A549 (cell line): ENCODE results near the gene GPR55. TPM values are rescaled to one million over a fixed set of nuclear protein-coding genes. Genes with fewer than 3 reads are reported as not detected.

Experiments used
- ATAC-seq, 2 experiments: fragments of 200-7000 bp in 1 of 2; fragments of >200 bp in 1 of 2; cut with Nextera tagmentation in 1 of 2; cut with Tn5 transposase in 1 of 2; 3 replicates each; pipeline versions ENCODE4 v1.8.0 to v1.9.1; 2018 to 2020; ENCODE audit warnings: mild to moderate bottlenecking in 1 of 2, moderate library complexity in 1 of 2
- CTCF ChIA-PET: fragments of 300-600 bp; sonication (Branson Sonifier 250); formaldehyde crosslinking; extraction: SDS; loops from one replicate; lab custom pipeline; 2021; ENCODE audit warnings: antibody characterized with exemption, inconsistent platforms; lab: Yijun Ruan, JAX
- POLR2A ChIA-PET: fragments of 350-600 bp; formaldehyde crosslinking; extraction: SDS; loops from one replicate; lab custom pipeline; 2021; ENCODE audit warnings: antibody characterized with exemption, inconsistent platforms; lab: Yijun Ruan, JAX
- DNase-seq, 2 experiments: peaks; one replicate each; pipeline versions ENCODE4 v3.0.0 to v3.0.0-alpha.2; 2011 to 2016; ENCODE audit warnings: low read depth in 1 of 2, low spot score in 1 of 2
- FAIRE-seq: peaks from 2 replicates; lab custom pipeline; 2011; peaks lifted over from hg19 to GRCh38; lab: Jason Lieb, UNC
- H3K27ac ChIP-seq, 2 experiments: fragments of >200 bp; sonication (Bioruptor Twin); formaldehyde crosslinking; 3 replicates each; pipeline ENCODE4 v1.5.1; 2016 to 2017
- H3K4me1 ChIP-seq: fragments of >200 bp; sonication (Bioruptor Twin); formaldehyde crosslinking; 3 replicates; pipeline ENCODE4 v1.6.1; 2016
- H3K4me2 ChIP-seq: fragments of >200 bp; sonication (Bioruptor Twin); formaldehyde crosslinking; 3 replicates; pipeline ENCODE4 v1.6.1; 2016
- H3K4me3 ChIP-seq: fragments of >200 bp; sonication (Bioruptor Twin); formaldehyde crosslinking; 3 replicates; pipeline ENCODE4 v1.5.1; 2016
- H3K9me3 ChIP-seq: fragments of >200 bp; sonication (Bioruptor Twin); formaldehyde crosslinking; 3 replicates; pipeline ENCODE4 v1.6.1; 2016
- CHD4 ChIP-seq: fragments of 200-600 bp; sonication (generic); IDR thresholded peaks from 2 replicates; pipeline ENCODE4 v1.6.1; 2016; ENCODE audit warnings: antibody characterized with exemption, mild to moderate bottlenecking, borderline replicate concordance
- EHMT2 ChIP-seq: fragments of 200-600 bp; sonication (generic); IDR thresholded peaks from 2 replicates; pipeline ENCODE4 v1.6.1; 2016; ENCODE audit warnings: antibody characterized with exemption, low read depth, mild to moderate bottlenecking, moderate library complexity
- EP300 ChIP-seq, 2 experiments: fragments of >200 bp; sonication (Bioruptor Twin); formaldehyde crosslinking; IDR thresholded peaks; 2 replicates in 1 of 2; 3 replicates in 1 of 2; pipeline ENCODE4 v1.6.1; 2016 to 2017
- ESRRA ChIP-seq: fragments of 150-350 bp; IDR thresholded peaks from 2 replicates; pipeline ENCODE4 v1.6.1; 2014; ENCODE audit warnings: mild to moderate bottlenecking, low read length, borderline replicate concordance
- FOSL2 ChIP-seq, 2 experiments: fragments of 450-650 bp in 1 of 2; fragments of >200 bp in 1 of 2; sonication (Bioruptor Twin) in 1 of 2; formaldehyde crosslinking; IDR thresholded peaks; 2 replicates each; pipeline versions ENCODE4 v1.5.0 to v1.6.1; 2016 to 2020; ENCODE audit warnings: mild to moderate bottlenecking in 1 of 2, moderate library complexity in 1 of 2
- GATA3 ChIP-seq: IDR thresholded peaks from 2 replicates; pipeline ENCODE4 v1.6.1; 2012; ENCODE audit warnings: borderline replicate concordance
- HDAC2 ChIP-seq: fragments of 200-600 bp; sonication (generic); IDR thresholded peaks from 2 replicates; pipeline ENCODE4 v1.6.1; 2016
- HEYL ChIP-seq: fragments of 250-450 bp; sonication (Bioruptor Pico); IDR thresholded peaks from 2 replicates; pipeline ENCODE4 v1.8.0; 2021; ENCODE audit warnings: mild to moderate bottlenecking, moderate library complexity
- HOXB13 ChIP-seq: fragments of 250-450 bp; sonication (Bioruptor Pico); IDR thresholded peaks from 2 replicates; pipeline ENCODE4 v1.5.0; 2020; ENCODE audit warnings: low read depth, mild to moderate bottlenecking, moderate library complexity
- MAZ ChIP-seq: fragments of 150-350 bp; IDR thresholded peaks from 2 replicates; pipeline ENCODE4 v1.6.1; 2014; ENCODE audit warnings: antibody characterized with exemption, low read depth, low read length, borderline replicate concordance
- NR3C1 ChIP-seq: fragments of >200 bp; sonication (Bioruptor Twin); formaldehyde crosslinking; IDR thresholded peaks from 3 replicates; pipeline ENCODE4 v1.6.1; 2017
- POLR2AphosphoS2 ChIP-seq: conservative IDR thresholded peaks from 2 replicates; pipeline ENCODE4 v1.6.1; 2012; ENCODE audit warnings: low read length, improper control_type of control experiment, inconsistent platforms
- RAD21 ChIP-seq, 2 experiments: fragments of >200 bp in 1 of 2; sonication (Bioruptor Twin) in 1 of 2; formaldehyde crosslinking in 1 of 2; IDR thresholded peaks in 1 of 2; conservative IDR thresholded peaks in 1 of 2; 2 replicates in 1 of 2; 3 replicates in 1 of 2; pipeline ENCODE4 v1.6.1; 2012 to 2018; ENCODE audit warnings: inconsistent platforms in 1 of 2
- RNF2 ChIP-seq: fragments of 200-600 bp; sonication (generic); IDR thresholded peaks from 2 replicates; pipeline ENCODE4 v1.6.1; 2016; ENCODE audit warnings: low read depth, mild to moderate bottlenecking, antibody characterized with exemption, moderate library complexity, borderline replicate concordance
- SREBF2 ChIP-seq: fragments of 450-650 bp; IDR thresholded peaks from 2 replicates; pipeline ENCODE4 v1.6.1; 2014; ENCODE audit warnings: mild to moderate bottlenecking, moderate library complexity
- TFCP2L1 ChIP-seq: fragments of 250-450 bp; sonication (Bioruptor Pico); IDR thresholded peaks from 2 replicates; pipeline ENCODE4 v1.5.0; 2021; ENCODE audit warnings: mild to moderate bottlenecking
- ZC3H11A ChIP-seq: fragments of 450-650 bp; IDR thresholded peaks from 2 replicates; pipeline ENCODE4 v1.6.1; 2014; ENCODE audit warnings: antibody characterized with exemption, mild to moderate bottlenecking
- ZNF302 ChIP-seq: fragments of 250-450 bp; sonication (Bioruptor Pico); IDR thresholded peaks from 2 replicates; pipeline ENCODE4 v1.9.0; 2021; ENCODE audit warnings: inconsistent platforms, mild to moderate bottlenecking, moderate library complexity
- WGBS: methylation state at CpG from one replicate; pipeline ENCODE4 v1.1.6; 2017; ENCODE audit errors: missing lambda C conversion rate; 5-methylcytosine and 5-hydroxymethylcytosine counted together
- polyA plus RNA-seq, 4 experiments: library from polyadenylated mRNA; depleted of rRNA in 3 of 4; stranded (reverse); fragments of >200 nt; fragmentation: RNase III in 1 of 4; extraction: RNeasy Plus Mini Kit Qiagen cat#74134 plus additional on column Dnase treatment in 1 of 4; gene quantifications; 2 replicates in 3 of 4; 3 replicates in 1 of 4; pipeline ENCODE4 v1.2.3, GENCODE V29; 2011 to 2017
- TF ChIP-seq, protein P1 (sequence below): fragments of 150-350 bp; IDR thresholded peaks from 2 replicates; pipeline ENCODE4 v1.6.1; 2014; ENCODE audit warnings: low read depth, mild to moderate bottlenecking, low read length
- TF ChIP-seq, protein P2 (sequence below): fragments of 200-600 bp; sonication (generic); IDR thresholded peaks from 2 replicates; pipeline ENCODE4 v1.6.1; 2016; ENCODE audit warnings: antibody characterized with exemption, mild to moderate bottlenecking, moderate library complexity
- TF ChIP-seq, protein P3 (sequence below): IDR thresholded peaks from 2 replicates; pipeline ENCODE4 v1.6.1; 2012
- TF ChIP-seq, protein P4 (sequence below): IDR thresholded peaks from 2 replicates; pipeline ENCODE4 v1.6.1; 2012; ENCODE audit warnings: low read depth, borderline replicate concordance
- TF ChIP-seq, protein P5 (sequence below): fragments of >200 bp; sonication (Bioruptor Twin); formaldehyde crosslinking; IDR thresholded peaks from 2 replicates; pipeline ENCODE4 v1.6.1; 2016

The GPR55 gene
- polyA plus RNA-seq, 2 of the 4 experiments (the other 2 are of a cell fraction), result not detected

DNA sequence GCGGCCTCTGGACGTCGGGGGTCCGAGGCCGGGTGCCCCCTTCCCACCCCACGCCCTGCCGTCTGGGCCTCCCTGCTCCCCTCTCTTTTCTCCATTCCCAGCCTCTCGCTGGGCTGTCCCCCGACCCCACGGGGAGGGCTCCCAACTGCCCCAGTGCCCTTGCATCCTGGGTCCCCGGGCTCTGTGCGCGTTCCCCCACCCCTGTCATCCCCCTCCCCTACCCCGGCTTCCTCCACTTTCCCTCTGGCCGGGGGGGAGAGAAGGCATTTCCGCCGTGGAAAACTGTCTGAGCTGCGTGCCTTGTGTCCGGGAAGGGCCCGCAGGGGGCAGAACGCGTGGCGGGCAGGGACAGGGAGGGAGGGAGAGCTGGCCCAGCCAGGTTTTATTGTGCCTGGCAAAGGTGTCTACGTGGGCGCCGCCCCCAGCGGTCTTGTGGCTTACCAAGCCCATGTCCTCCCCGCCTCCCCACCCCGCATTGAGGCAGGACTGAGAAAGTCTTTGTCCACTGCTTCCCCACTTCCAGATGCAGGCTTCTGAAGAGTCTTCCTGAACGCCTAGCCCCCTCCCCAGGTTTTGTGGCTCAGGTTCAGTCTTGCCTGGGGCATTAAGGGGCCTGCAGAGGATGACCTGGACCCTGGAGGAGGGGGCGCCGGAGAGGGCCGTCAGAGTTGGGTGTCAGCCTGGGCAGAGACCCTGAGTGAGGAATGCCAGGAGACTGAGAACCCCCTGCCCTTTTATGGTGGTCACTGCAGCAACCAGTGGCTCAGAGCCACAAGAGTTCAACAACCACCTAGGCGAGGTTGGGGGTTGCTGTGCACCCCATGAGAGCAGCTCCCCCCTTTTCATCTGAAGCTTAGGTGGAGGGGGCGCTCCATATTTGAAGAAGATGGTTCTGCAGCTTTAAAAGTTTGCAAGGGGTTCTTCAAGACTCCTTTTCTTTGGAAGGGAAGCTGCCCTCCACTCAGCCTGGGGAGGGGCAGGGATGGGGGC, 59.0 kb downstream of the GPR55 start:
- ChIA-PET POLR2A (interaction anchor here (1.2 kb wide), 1 partner anchor 185 kb away, joined by 4 read pairs; no protein-coding TSS in a partner anchor), CTCF (interaction anchor here (0.7 to 1.3 kb wide), 5 partner anchors 13 to 122 kb away, joined by 3 to 6 read pairs (median 3); no protein-coding TSS in a partner anchor)
- WGBS, result 74% methylated on average over 31 of the region's 35 CpGs
- peak overlapping the region in 1 of 2 experiments; percentile 91; a peak in 3 of 6 replicates for H3K27ac ChIP-seq
- DNase-seq (no peak), ATAC-seq (no peak), FAIRE-seq (no peak)
- no peaks in the 10 kb centered on the region for H3K9me3 ChIP-seq
- peak overlapping the region; percentile 80 for H3K4me3 ChIP-seq
- H3K4me2 ChIP-seq, result peak overlapping the region; percentile 91
- TF ChIP-seq, protein P1, sequence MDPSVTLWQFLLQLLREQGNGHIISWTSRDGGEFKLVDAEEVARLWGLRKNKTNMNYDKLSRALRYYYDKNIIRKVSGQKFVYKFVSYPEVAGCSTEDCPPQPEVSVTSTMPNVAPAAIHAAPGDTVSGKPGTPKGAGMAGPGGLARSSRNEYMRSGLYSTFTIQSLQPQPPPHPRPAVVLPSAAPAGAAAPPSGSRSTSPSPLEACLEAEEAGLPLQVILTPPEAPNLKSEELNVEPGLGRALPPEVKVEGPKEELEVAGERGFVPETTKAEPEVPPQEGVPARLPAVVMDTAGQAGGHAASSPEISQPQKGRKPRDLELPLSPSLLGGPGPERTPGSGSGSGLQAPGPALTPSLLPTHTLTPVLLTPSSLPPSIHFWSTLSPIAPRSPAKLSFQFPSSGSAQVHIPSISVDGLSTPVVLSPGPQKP, result no peak
- TF ChIP-seq, protein P2, sequence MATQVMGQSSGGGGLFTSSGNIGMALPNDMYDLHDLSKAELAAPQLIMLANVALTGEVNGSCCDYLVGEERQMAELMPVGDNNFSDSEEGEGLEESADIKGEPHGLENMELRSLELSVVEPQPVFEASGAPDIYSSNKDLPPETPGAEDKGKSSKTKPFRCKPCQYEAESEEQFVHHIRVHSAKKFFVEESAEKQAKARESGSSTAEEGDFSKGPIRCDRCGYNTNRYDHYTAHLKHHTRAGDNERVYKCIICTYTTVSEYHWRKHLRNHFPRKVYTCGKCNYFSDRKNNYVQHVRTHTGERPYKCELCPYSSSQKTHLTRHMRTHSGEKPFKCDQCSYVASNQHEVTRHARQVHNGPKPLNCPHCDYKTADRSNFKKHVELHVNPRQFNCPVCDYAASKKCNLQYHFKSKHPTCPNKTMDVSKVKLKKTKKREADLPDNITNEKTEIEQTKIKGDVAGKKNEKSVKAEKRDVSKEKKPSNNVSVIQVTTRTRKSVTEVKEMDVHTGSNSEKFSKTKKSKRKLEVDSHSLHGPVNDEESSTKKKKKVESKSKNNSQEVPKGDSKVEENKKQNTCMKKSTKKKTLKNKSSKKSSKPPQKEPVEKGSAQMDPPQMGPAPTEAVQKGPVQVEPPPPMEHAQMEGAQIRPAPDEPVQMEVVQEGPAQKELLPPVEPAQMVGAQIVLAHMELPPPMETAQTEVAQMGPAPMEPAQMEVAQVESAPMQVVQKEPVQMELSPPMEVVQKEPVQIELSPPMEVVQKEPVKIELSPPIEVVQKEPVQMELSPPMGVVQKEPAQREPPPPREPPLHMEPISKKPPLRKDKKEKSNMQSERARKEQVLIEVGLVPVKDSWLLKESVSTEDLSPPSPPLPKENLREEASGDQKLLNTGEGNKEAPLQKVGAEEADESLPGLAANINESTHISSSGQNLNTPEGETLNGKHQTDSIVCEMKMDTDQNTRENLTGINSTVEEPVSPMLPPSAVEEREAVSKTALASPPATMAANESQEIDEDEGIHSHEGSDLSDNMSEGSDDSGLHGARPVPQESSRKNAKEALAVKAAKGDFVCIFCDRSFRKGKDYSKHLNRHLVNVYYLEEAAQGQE, result no peak
- TF ChIP-seq CHD4, result no peak
- no peak for TF ChIP-seq ESRRA
- no peak for TF ChIP-seq HEYL (CRISPR knock-in tag)
- no peak for TF ChIP-seq RNF2
- TF ChIP-seq POLR2AphosphoS2, result no peak
- no peak for TF ChIP-seq RAD21 (conservative IDR thresholded peaks at IDR 0.05 in 1 of 2, IDR thresholded peaks at IDR 0.05 in 1 of 2)
- TF ChIP-seq, protein P3, sequence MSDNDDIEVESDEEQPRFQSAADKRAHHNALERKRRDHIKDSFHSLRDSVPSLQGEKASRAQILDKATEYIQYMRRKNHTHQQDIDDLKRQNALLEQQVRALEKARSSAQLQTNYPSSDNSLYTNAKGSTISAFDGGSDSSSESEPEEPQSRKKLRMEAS, result no peak
- no peak for TF ChIP-seq EHMT2
- no peak for TF ChIP-seq SREBF2
- TF ChIP-seq ZC3H11A, result no peak
- TF ChIP-seq EP300 (IDR thresholded peaks at IDR 0.05), result no peak
- peaks cover 21% of the 10 kb centered on the region for H3K4me1 ChIP-seq

DNA sequence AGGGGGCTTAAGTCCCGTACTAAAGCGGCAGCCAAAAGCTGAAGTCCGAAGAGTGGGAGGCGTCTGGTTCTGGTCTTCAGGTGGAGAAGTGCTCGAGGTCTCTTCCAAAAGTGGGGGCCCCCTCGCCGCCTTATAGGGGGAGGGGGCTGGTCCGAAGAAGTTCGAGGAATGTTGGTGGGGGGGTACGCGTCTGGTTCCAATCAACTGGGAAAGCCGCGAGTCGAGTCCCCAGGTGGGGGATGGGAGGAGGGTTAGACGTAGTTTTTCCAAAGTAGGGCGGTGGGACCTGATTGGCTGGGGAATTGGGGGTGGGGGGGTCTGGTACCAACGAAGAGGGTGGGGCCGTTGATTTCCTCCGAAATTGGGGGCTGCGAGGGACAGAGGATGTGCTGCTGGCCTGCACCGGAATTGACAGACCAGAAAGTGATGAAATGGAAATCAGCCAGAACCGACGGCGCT, 59.7 kb downstream of the GPR55 start:
- no peak for ATAC-seq
- peaks cover 21% of the 10 kb centered on the region for H3K4me1 ChIP-seq
- TF ChIP-seq GATA3 (no peak), ZNF302 (CRISPR knock-in tag) (no peak), HOXB13 (no peak), HDAC2 (no peak), TFCP2L1 (CRISPR knock-in tag) (no peak), MAZ (no peak), FOSL2 (IDR thresholded peaks at IDR 0.05) (no peak), FOSL2 (CRISPR knock-in tag; IDR thresholded peaks at IDR 0.05) (no peak), NR3C1 (no peak), ZC3H11A (no peak)
- TF ChIP-seq, protein P3, result no peak
- TF ChIP-seq, protein P4, sequence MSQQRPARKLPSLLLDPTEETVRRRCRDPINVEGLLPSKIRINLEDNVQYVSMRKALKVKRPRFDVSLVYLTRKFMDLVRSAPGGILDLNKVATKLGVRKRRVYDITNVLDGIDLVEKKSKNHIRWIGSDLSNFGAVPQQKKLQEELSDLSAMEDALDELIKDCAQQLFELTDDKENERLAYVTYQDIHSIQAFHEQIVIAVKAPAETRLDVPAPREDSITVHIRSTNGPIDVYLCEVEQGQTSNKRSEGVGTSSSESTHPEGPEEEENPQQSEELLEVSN, result no peak
- TF ChIP-seq, protein P5, sequence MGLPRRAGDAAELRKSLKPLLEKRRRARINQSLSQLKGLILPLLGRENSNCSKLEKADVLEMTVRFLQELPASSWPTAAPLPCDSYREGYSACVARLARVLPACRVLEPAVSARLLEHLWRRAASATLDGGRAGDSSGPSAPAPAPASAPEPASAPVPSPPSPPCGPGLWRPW, result no peak
- TF ChIP-seq, all 56 proteins: peak for 0
- Histone ChIP-seq H3K27ac (peak overlapping the region; percentile 79 to 91), H3K9me3 (no peaks in the 10 kb centered on the region), H3K4me3 (peak overlapping the region; percentile 80), H3K4me2 (peak overlapping the region; percentile 91)
- ChIA-PET CTCF (interaction anchor here (0.9 to 1.4 kb wide), 7 partner anchors 10 to 120 kb away, joined by 3 to 5 read pairs (median 3); no protein-coding TSS in a partner anchor), POLR2A (interaction anchor here (1.0 kb wide), 1 partner anchor 122 kb away, joined by 4 read pairs; no protein-coding TSS in a partner anchor)
- DNase-seq (no peak), FAIRE-seq (no peak)
- WGBS, result 27% methylated on average over 17 of the region's 24 CpGs
